K562 (cell line): ENCODE data around the gene R3HDM2. TPM values are rescaled to one million over a fixed set of nuclear protein-coding genes. Genes with fewer than 3 reads are reported as not detected.
A peak's percentile ranks its signal among the peaks of the same experiment; 100 is the strongest.

Experiments used
- CBX3 ChIP-seq, 2 experiments: IDR thresholded peaks; 1 replicate in 1 of 2; 2 replicates in 1 of 2; pipeline ENCODE4 v1.6.1; 2012; ENCODE audit warnings: inconsistent platforms in 2 of 2, low read length in 2 of 2, borderline replicate concordance in 1 of 2, control low read depth in 1 of 2
- EZH2 ChIP-seq: IDR thresholded peaks from 2 replicates; pipeline ENCODE4 v1.6.1; 2012; ENCODE audit warnings: low read depth, mild to moderate bottlenecking, inconsistent platforms, low read length, borderline replicate concordance
- FOXA1 ChIP-seq: fragments of 450-650 bp; IDR thresholded peaks from 2 replicates; pipeline ENCODE4 v1.6.1; 2016; ENCODE audit warnings: mild to moderate bottlenecking, borderline replicate concordance
- GTF2B ChIP-seq: IDR thresholded peaks from 2 replicates; pipeline ENCODE4 v1.6.1; 2011; ENCODE audit not compliant: insufficient read length; ENCODE audit errors: extremely low read depth
- HDGF ChIP-seq: fragments of 450-650 bp; IDR thresholded peaks from 2 replicates; pipeline ENCODE4 v1.6.1; 2016
- HNRNPH1 ChIP-seq: fragments of 200-400 bp; formaldehyde crosslinking; optimal IDR thresholded peaks from 2 replicates; pipeline ENCODE3; 2017; ENCODE audit warnings: low read depth, mild to moderate bottlenecking, low read length, moderate library complexity
- KDM1A ChIP-seq, 2 experiments: fragments of 450-650 bp; IDR thresholded peaks; 2 replicates each; pipeline ENCODE4 v1.6.1; 2016; ENCODE audit warnings: mild to moderate bottlenecking in 2 of 2
- MED1 ChIP-seq: sonication (generic); formaldehyde crosslinking; IDR thresholded peaks from 2 replicates; pipeline ENCODE4 v1.8.1; 2023; ENCODE audit warnings: missing genetic modification reagents, borderline replicate concordance
- MXD1 ChIP-seq: fragments of 250-450 bp; sonication (Bioruptor Pico); IDR thresholded peaks from 2 replicates; pipeline ENCODE4 v1.8.0; 2021; ENCODE audit warnings: borderline replicate concordance, mild to moderate bottlenecking, moderate library complexity; ENCODE audit not compliant: poor library complexity, severe bottlenecking
- NFE2 ChIP-seq: IDR thresholded peaks from 2 replicates; pipeline ENCODE4 v1.6.1; 2014; ENCODE audit warnings: antibody characterized with exemption, low read depth
- NR2C1 ChIP-seq, 2 experiments: fragments of 450-650 bp; IDR thresholded peaks; 2 replicates each; pipeline ENCODE4 v1.6.1; 2017; ENCODE audit warnings: mild to moderate bottlenecking in 2 of 2, antibody characterized with exemption in 1 of 2, inconsistent platforms in 1 of 2, missing compliant biosample characterization in 1 of 2, missing genetic modification characterization in 1 of 2
- PML ChIP-seq: IDR thresholded peaks from 2 replicates; pipeline ENCODE4 v1.6.1; 2012; ENCODE audit warnings: low read length, inconsistent platforms
- POLR2B ChIP-seq: fragments of 450-650 bp; IDR thresholded peaks from 2 replicates; pipeline ENCODE4 v1.6.1; 2018; ENCODE audit warnings: low read depth; ENCODE audit not compliant: partially characterized antibody
- RBM39 ChIP-seq: fragments of 200-400 bp; formaldehyde crosslinking; optimal IDR thresholded peaks from 2 replicates; pipeline ENCODE3; 2018; ENCODE audit warnings: low read depth, low read length
- SAFB ChIP-seq: fragments of 200-400 bp; formaldehyde crosslinking; IDR thresholded peaks from 2 replicates; pipeline ENCODE4 v1.6.1; 2017; ENCODE audit warnings: low read depth, low read length, borderline replicate concordance
- SMAD3 ChIP-seq: fragments of 450-650 bp; formaldehyde crosslinking; conservative IDR thresholded peaks from 2 replicates; pipeline ENCODE4 v1.4.0; 2020; ENCODE audit warnings: mild to moderate bottlenecking
- SOX6 ChIP-seq: fragments of 450-650 bp; IDR thresholded peaks from 2 replicates; pipeline ENCODE4 v1.6.1; 2014; ENCODE audit warnings: mild to moderate bottlenecking
- TCF3 ChIP-seq: sonication (generic); formaldehyde crosslinking; IDR thresholded peaks from 2 replicates; pipeline ENCODE4 v1.4.0; 2020; ENCODE audit warnings: mild to moderate bottlenecking, missing genetic modification reagents
- ZFP1 ChIP-seq: fragments of 450-650 bp; formaldehyde crosslinking; IDR thresholded peaks from 2 replicates; pipeline ENCODE4 v1.4.0; 2020; ENCODE audit warnings: mild to moderate bottlenecking, mixed read lengths
- ZNF140 ChIP-seq: fragments of 250-450 bp; sonication (Bioruptor Pico); IDR thresholded peaks from 2 replicates; pipeline ENCODE4 v1.8.0; 2021; ENCODE audit warnings: moderate library complexity, mild to moderate bottlenecking, inconsistent platforms
- ZNF23 ChIP-seq: fragments of 250-450 bp; sonication (Bioruptor Pico); IDR thresholded peaks from 2 replicates; pipeline ENCODE4 v1.4.0; 2020; ENCODE audit warnings: mild to moderate bottlenecking
- ZNF41 ChIP-seq: fragments of 250-450 bp; sonication (Bioruptor Pico); conservative IDR thresholded peaks from 2 replicates; pipeline ENCODE4 v1.4.0; 2020; ENCODE audit warnings: mild to moderate bottlenecking
- ZNF589 ChIP-seq: fragments of 200-800 bp; sonication (Bioruptor generic); IDR thresholded peaks from 2 replicates; pipeline ENCODE4 v1.6.1; 2016; ENCODE audit warnings: low read depth, missing genetic modification characterization, missing compliant biosample characterization
- ZNF707 ChIP-seq: fragments of 250-450 bp; sonication (Bioruptor Pico); conservative IDR thresholded peaks from 2 replicates; pipeline ENCODE4 v1.8.0; 2022; ENCODE audit warnings: inconsistent platforms, mild to moderate bottlenecking, moderate library complexity
- ZNF780A ChIP-seq: fragments of 250-450 bp; sonication (Bioruptor Pico); IDR thresholded peaks from 2 replicates; pipeline ENCODE4 v1.5.0; 2021; ENCODE audit warnings: mild to moderate bottlenecking
- polyA plus RNA-seq, 8 experiments: library from polyadenylated mRNA; depleted of rRNA in 4 of 8; stranded (reverse) in 5 of 8; unstranded in 3 of 8; fragments of >200 nt; fragmentation: Nextera tagmentation in 2 of 8; fragmentation: Illumina TruSeq in 1 of 8; extraction: Ambion mirVana in 2 of 8; extraction: Trizol in 1 of 8; gene quantifications; 2 replicates each; pipeline versions ENCODE4 v1.2.1 to v1.2.3, GENCODE V29; 2011 to 2014; ENCODE audit warnings: inconsistent platforms in 1 of 8, missing spikeins in 1 of 8
- total RNA-seq, 7 experiments: library from RNA; depleted of rRNA in 6 of 7; stranded (reverse); fragments of >200 nt in 6 of 7; fragmentation: Illumina TruSeq in 2 of 7; extraction: Trizol in 2 of 7; gene quantifications; 2 replicates each; pipeline versions ENCODE4 v1.2.1 to v1.2.3, GENCODE V29; 2011 to 2021; ENCODE audit warnings: low replicate concordance in 1 of 7
- TF ChIP-seq, protein P1 (sequence below): fragments of 450-650 bp; formaldehyde crosslinking; IDR thresholded peaks from 2 replicates; pipeline ENCODE4 v1.4.0; 2020; ENCODE audit warnings: mild to moderate bottlenecking, moderate library complexity

Gene R3HDM2
- total and polyA plus RNA-seq, 9 of the 15 experiments (the other 6 are each of a cell fraction or from before 2014, with no cell fraction given), result 3.3 to 18.8 (median 9.0) TPM

GRCh38 chr12:57238854-57239554 is 191.8 kb downstream of the R3HDM2 start (continued):
- TF ChIP-seq FOXA1 (no peak), HNRNPH1 (no peak), HDGF (peak; percentile 73; the same call in 1 of the 2 replicates), ZNF707 (no peak), KDM1A (IDR thresholded peaks at IDR 0.05) (no peak), MXD1 (CRISPR knock-in tag) (no peak), CBX3 (IDR thresholded peaks at IDR 0.05; ENCODE audit: borderline replicate concordance in 1 of 2, low read length in 2 of 2) (peak in 1 of 2 experiments; percentile 57; a peak in 1 of 3 replicates), SOX6 (peak; percentile 60; the same call in 1 of the 2 replicates), RBM39 (no peak), NR2C1 (IDR thresholded peaks at IDR 0.05) (peak; percentile 46), NR2C1 (tag; IDR thresholded peaks at IDR 0.05) (peak; percentile 47; the same call in 1 of the 2 replicates), SAFB (0 out of 2 replicates have a peak, but pooled peaks have one; percentile 53), NFE2 (no peak), ZNF140 (CRISPR knock-in tag) (no peak), PML (no peak), EZH2 (no peak), GTF2B (no peak), ZNF780A (CRISPR knock-in tag) (no peak), ZNF23 (CRISPR knock-in tag) (no peak), MED1 (CRISPR knock-in tag) (no peak), ZFP1 (CRISPR knock-in tag) (no peak), ZNF41 (CRISPR knock-in tag) (no peak), TCF3 (0 out of 2 replicates have a peak, but pooled peaks have one; percentile 16), ZNF589 (CRISPR knock-in tag) (no peak), SMAD3 (CRISPR knock-in tag) (no peak), POLR2B (no peak)
- TF ChIP-seq, protein P1, sequence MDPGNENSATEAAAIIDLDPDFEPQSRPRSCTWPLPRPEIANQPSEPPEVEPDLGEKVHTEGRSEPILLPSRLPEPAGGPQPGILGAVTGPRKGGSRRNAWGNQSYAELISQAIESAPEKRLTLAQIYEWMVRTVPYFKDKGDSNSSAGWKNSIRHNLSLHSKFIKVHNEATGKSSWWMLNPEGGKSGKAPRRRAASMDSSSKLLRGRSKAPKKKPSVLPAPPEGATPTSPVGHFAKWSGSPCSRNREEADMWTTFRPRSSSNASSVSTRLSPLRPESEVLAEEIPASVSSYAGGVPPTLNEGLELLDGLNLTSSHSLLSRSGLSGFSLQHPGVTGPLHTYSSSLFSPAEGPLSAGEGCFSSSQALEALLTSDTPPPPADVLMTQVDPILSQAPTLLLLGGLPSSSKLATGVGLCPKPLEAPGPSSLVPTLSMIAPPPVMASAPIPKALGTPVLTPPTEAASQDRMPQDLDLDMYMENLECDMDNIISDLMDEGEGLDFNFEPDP (CRISPR knock-in tag), result no peak
